Immature natural killer cell (primary cell): Measurements from ENCODE around the gene ZNF74. TPM values are rescaled to one million over a fixed set of nuclear protein-coding genes. Genes with fewer than 3 reads are reported as not detected.

Experiments used
- DNase-seq, 3 donors: peaks; one replicate each; pipeline ENCODE4 v3.0.0; 2022; ENCODE audit warnings: mixed read lengths in 1 of 3
- H3K27ac Mint-ChIP-seq, 6 donors: one replicate each; pipeline ENCODE4 v1.8.0; 2020; ENCODE audit warnings: mixed read lengths in 6 of 6, mild to moderate bottlenecking in 5 of 6, inconsistent platforms in 4 of 6, moderate library complexity in 3 of 6
- H3K27me3 Mint-ChIP-seq, 3 donors: one replicate each; pipeline ENCODE4 v1.8.0; 2020 to 2021; ENCODE audit warnings: low read depth in 3 of 3, mild to moderate bottlenecking in 3 of 3, mixed read lengths in 3 of 3, moderate library complexity in 3 of 3, inconsistent platforms in 1 of 3
- H3K36me3 Mint-ChIP-seq, 3 donors: one replicate each; pipeline ENCODE4 v1.8.0; 2020; ENCODE audit warnings: mixed read lengths in 3 of 3, inconsistent platforms in 2 of 3, mild to moderate bottlenecking in 2 of 3
- H3K4me1 Mint-ChIP-seq, 2 donors: one replicate each; pipeline ENCODE4 v1.8.0; 2020; ENCODE audit warnings: inconsistent platforms in 2 of 2, mild to moderate bottlenecking in 2 of 2, mixed read lengths in 2 of 2, moderate library complexity in 1 of 2
- H3K4me3 Mint-ChIP-seq, 5 donors: one replicate each; pipeline ENCODE4 v1.8.0; 2020; ENCODE audit warnings: mild to moderate bottlenecking in 5 of 5, mixed read lengths in 5 of 5, inconsistent platforms in 3 of 5, moderate library complexity in 3 of 5
- H3K9me3 Mint-ChIP-seq, 6 donors: one replicate each; pipeline ENCODE4 v1.8.0; 2020; ENCODE audit warnings: mild to moderate bottlenecking in 6 of 6, mixed read lengths in 6 of 6, inconsistent platforms in 4 of 6, moderate library complexity in 3 of 6
- polyA plus RNA-seq, 3 donors: library from polyadenylated mRNA; unstranded; fragments of 300-500 nt; fragmentation: Illumina TruSeq; gene quantifications; one replicate each; pipeline ENCODE4 v1.2.3, GENCODE V29; 2021

The ZNF74 gene
- polyA plus RNA-seq, 3 donors from 2014 or later: 2.0 to 16.8 (median 6.7) TPM

GRCh38 chr22:20430720-20431510 is 37.0 kb downstream of the ZNF74 start:
- no peaks in the 10 kb centered on the region for H3K9me3 Mint-ChIP-seq
- peak overlapping the region in 1 of 6 donors; percentile 57 for H3K27ac Mint-ChIP-seq
- H3K4me3 Mint-ChIP-seq: peak overlapping the region; percentile 75 to 86 (median 84)
- peak; percentile 35 to 61 (median 47) for DNase-seq
- H3K27me3 Mint-ChIP-seq: peaks cover 10 to 34% (median 25%) of the 10 kb centered on the region in 3 donors
- H3K4me1 Mint-ChIP-seq: peaks cover 7 to 22% of the 10 kb centered on the region in 2 donors
- H3K36me3 Mint-ChIP-seq: peaks cover 0 to 4% (median 0%) of the 10 kb centered on the region in 3 donors

- no peak overlapping the region for H3K27ac Mint-ChIP-seq
- no peaks in the 10 kb centered on the region for H3K9me3 Mint-ChIP-seq
- peaks cover 0 to 4% (median 0%) of the 10 kb centered on the region in 3 donors for H3K36me3 Mint-ChIP-seq
- DNase-seq: no peak
- H3K4me3 Mint-ChIP-seq: peak overlapping the region in 3 of 5 donors; percentile 32 to 52 (median 44)
- peaks cover 10 to 30% (median 28%) of the 10 kb centered on the region in 3 donors for H3K27me3 Mint-ChIP-seq
- peaks cover 7 to 22% of the 10 kb centered on the region in 2 donors for H3K4me1 Mint-ChIP-seq
These were observed 37.7 kb downstream of the ZNF74 start for GRCh38 chr22:20431511-20432192.

GRCh38 chr22:20432244-20432686 is 38.3 kb downstream of the ZNF74 start:
- no peak for DNase-seq
- Mint-ChIP-seq H3K9me3 (no peaks in the 10 kb centered on the region), H3K4me1 (peaks cover 13 to 26% of the 10 kb centered on the region in 2 donors), H3K27me3 (peaks cover 16 to 30% (median 25%) of the 10 kb centered on the region in 3 donors), H3K4me3 (peak overlapping the region in 3 of 5 donors; percentile 4 to 30 (median 25)), H3K36me3 (peaks cover 0 to 4% (median 0%) of the 10 kb centered on the region in 3 donors), H3K27ac (no peak overlapping the region)

GRCh38 chr22:20433191-20433590 is 39.2 kb downstream of the ZNF74 start:
- peaks cover 18 to 29% (median 25%) of the 10 kb centered on the region in 3 donors for H3K27me3 Mint-ChIP-seq
- H3K4me3 Mint-ChIP-seq: no peak overlapping the region
- H3K4me1 Mint-ChIP-seq: peaks cover 14 to 26% of the 10 kb centered on the region in 2 donors

GRCh38 chr22:20433686-20434241 is 39.8 kb downstream of the ZNF74 start:
- Mint-ChIP-seq H3K9me3 (no peaks in the 10 kb centered on the region), H3K36me3 (peaks cover 0 to 4% (median 0%) of the 10 kb centered on the region in 3 donors), H3K27me3 (peaks cover 21 to 29% (median 27%) of the 10 kb centered on the region in 3 donors), H3K27ac (no peak overlapping the region), H3K4me1 (peaks cover 17 to 29% of the 10 kb centered on the region in 2 donors), H3K4me3 (no peak overlapping the region)
- no peak for DNase-seq

More at GRCh38 chr22:20433191-20433590, 39.2 kb downstream of the ZNF74 start:
- DNase-seq: no peak
- Mint-ChIP-seq H3K36me3 (peaks cover 0 to 4% (median 0%) of the 10 kb centered on the region in 3 donors), H3K27ac (no peak overlapping the region), H3K9me3 (no peaks in the 10 kb centered on the region)

GRCh38 chr22:20434264-20434751 is 40.4 kb downstream of the ZNF74 start:
- H3K27me3 Mint-ChIP-seq: peaks cover 21 to 29% (median 23%) of the 10 kb centered on the region in 3 donors
- peaks cover 0 to 4% (median 0%) of the 10 kb centered on the region in 3 donors for H3K36me3 Mint-ChIP-seq
- H3K4me1 Mint-ChIP-seq: peaks cover 12 to 25% of the 10 kb centered on the region in 2 donors
- no peak overlapping the region for H3K4me3 Mint-ChIP-seq
- no peak for DNase-seq
- no peaks in the 10 kb centered on the region for H3K9me3 Mint-ChIP-seq
- H3K27ac Mint-ChIP-seq: no peak overlapping the region

GRCh38 chr22:20434773-20435172 is 40.8 kb downstream of the ZNF74 start:
- Mint-ChIP-seq H3K27ac (no peak overlapping the region), H3K36me3 (peaks cover 0 to 4% (median 0%) of the 10 kb centered on the region in 3 donors), H3K4me3 (no peak overlapping the region), H3K4me1 (peaks cover 11 to 28% of the 10 kb centered on the region in 2 donors), H3K27me3 (peaks cover 21 to 29% (median 22%) of the 10 kb centered on the region in 3 donors), H3K9me3 (no peaks in the 10 kb centered on the region)
- no peak for DNase-seq

- Mint-ChIP-seq H3K9me3 (no peaks in the 10 kb centered on the region), H3K4me1 (peaks cover 11 to 22% of the 10 kb centered on the region in 2 donors), H3K27ac (no peak overlapping the region), H3K4me3 (peak overlapping the region; percentile 33 to 61 (median 54)), H3K36me3 (peaks cover 2 to 4% (median 2%) of the 10 kb centered on the region in 3 donors), H3K27me3 (peaks cover 21 to 27% (median 22%) of the 10 kb centered on the region in 3 donors)
- no peak for DNase-seq
These were observed 41.7 kb downstream of the ZNF74 start for GRCh38 chr22:20435436-20436306.

- Mint-ChIP-seq H3K9me3 (no peaks in the 10 kb centered on the region), H3K4me3 (peak overlapping the region in 4 of 5 donors; percentile 79 to 88 (median 82)), H3K27me3 (peaks cover 21 to 27% (median 22%) of the 10 kb centered on the region in 3 donors), H3K4me1 (peaks cover 11 to 19% of the 10 kb centered on the region in 2 donors), H3K27ac (no peak overlapping the region), H3K36me3 (peaks cover 3 to 4% (median 4%) of the 10 kb centered on the region in 3 donors)
- DNase-seq: no peak
These were observed 42.4 kb downstream of the ZNF74 start for GRCh38 chr22:20436307-20436767.

GRCh38 chr22:20436768-20437612 is 43.0 kb downstream of the ZNF74 start:
- H3K4me1 Mint-ChIP-seq: peaks cover 11 to 18% of the 10 kb centered on the region in 2 donors
- H3K36me3 Mint-ChIP-seq: peaks cover 3 to 4% (median 4%) of the 10 kb centered on the region in 3 donors
- peaks cover 19 to 27% (median 23%) of the 10 kb centered on the region in 3 donors for H3K27me3 Mint-ChIP-seq
- peak overlapping the region; percentile 79 to 88 (median 81) for H3K4me3 Mint-ChIP-seq
- H3K27ac Mint-ChIP-seq: peak overlapping the region in 1 of 6 donors; percentile 22
- DNase-seq: peak in 1 of 3 donors; percentile 16
- H3K9me3 Mint-ChIP-seq: no peaks in the 10 kb centered on the region

GRCh38 chr22:20437613-20438426 is 43.9 kb downstream of the ZNF74 start, which contains the start of gene SCARF2:
Gene SCARF2, minus strand, starts transcription at chr22:20437825. Its CDS starts 71 bp downstream, at chr22:20437754.
- Mint-ChIP-seq H3K27me3 (peaks cover 19 to 25% (median 23%) of the 10 kb centered on the region in 3 donors), H3K36me3 (peaks cover 3 to 7% (median 7%) of the 10 kb centered on the region in 3 donors), H3K27ac (peak within 1 kb of the TSS in 2 of 6 donors; percentile 22 to 36), H3K4me3 (peak within 1 kb of the TSS; percentile 79 to 88 (median 81)), H3K4me1 (peaks cover 11 to 16% of the 10 kb centered on the region in 2 donors), H3K9me3 (no peaks in the 10 kb centered on the region)
- DNase-seq: no peak
